Suprapubic skin (tissue), 4 donors: ENCODE measurements around the gene CSH2. TPM values are rescaled to one million over a fixed set of nuclear protein-coding genes. Genes with fewer than 3 reads are reported as not detected.

Experiments
- DNase-seq, 2 donors: peaks; one replicate each; pipeline ENCODE4 v3.0.0-alpha.2; 2019; ENCODE audit warnings: low spot score in 2 of 2
- H3K27ac ChIP-seq: fragments of 200-600 bp; sonication (generic); one replicate; pipeline ENCODE4 v1.5.1; 2019
- H3K27me3 ChIP-seq: fragments of 200-600 bp; sonication (generic); one replicate; pipeline ENCODE4 v1.5.1; 2019
- H3K36me3 ChIP-seq: fragments of 200-600 bp; sonication (generic); one replicate; pipeline ENCODE4 v1.5.1; 2019
- H3K4me1 ChIP-seq: fragments of 200-600 bp; sonication (generic); one replicate; pipeline ENCODE4 v1.5.1; 2019
- H3K4me3 ChIP-seq: fragments of 200-600 bp; sonication (generic); one replicate; pipeline ENCODE4 v1.5.1; 2019; ENCODE audit warnings: mild to moderate bottlenecking
- H3K9me3 ChIP-seq: fragments of 200-600 bp; sonication (generic); one replicate; pipeline ENCODE4 v1.5.1; 2019
- EP300 ChIP-seq: sonication (generic); formaldehyde crosslinking; IDR thresholded peaks from one replicate; pipeline ENCODE4 v1.6.1; 2017; ENCODE audit warnings: antibody characterized with exemption
- POLR2A ChIP-seq, 2 donors: fragments of 450-650 bp; IDR thresholded peaks; one replicate each; pipeline ENCODE4 v1.6.1; 2017; ENCODE audit warnings: antibody characterized with exemption in 2 of 2, mild to moderate bottlenecking in 2 of 2, moderate library complexity in 2 of 2
- POLR2AphosphoS5 ChIP-seq, 3 donors: sonication (generic); formaldehyde crosslinking; IDR thresholded peaks; one replicate each; pipeline ENCODE4 v1.6.1; 2017; ENCODE audit warnings: antibody characterized with exemption in 3 of 3
- WGBS: methylation state at CpG from one replicate; pipeline ENCODE4 v1.1.5; 2018; 5-methylcytosine and 5-hydroxymethylcytosine counted together
- total RNA-seq, 4 donors: library from RNA; depleted of rRNA; stranded (reverse); fragments of >200 nt; gene quantifications; one replicate each; pipeline ENCODE4 v1.1.0, GENCODE V29; 2016
- TF ChIP-seq, protein P1 (sequence below), 2 donors: fragments of 200-600 bp in 1 of 2; fragments of 450-650 bp in 1 of 2; sonication (generic) in 1 of 2; IDR thresholded peaks; one replicate each; pipeline ENCODE4 v1.5.1; 2016 to 2019; ENCODE audit warnings: antibody characterized with exemption in 2 of 2, mild to moderate bottlenecking in 1 of 2, moderate library complexity in 1 of 2

CSH2 gene
- total RNA-seq, 4 donors from 2014 or later, result not detected

DNA sequence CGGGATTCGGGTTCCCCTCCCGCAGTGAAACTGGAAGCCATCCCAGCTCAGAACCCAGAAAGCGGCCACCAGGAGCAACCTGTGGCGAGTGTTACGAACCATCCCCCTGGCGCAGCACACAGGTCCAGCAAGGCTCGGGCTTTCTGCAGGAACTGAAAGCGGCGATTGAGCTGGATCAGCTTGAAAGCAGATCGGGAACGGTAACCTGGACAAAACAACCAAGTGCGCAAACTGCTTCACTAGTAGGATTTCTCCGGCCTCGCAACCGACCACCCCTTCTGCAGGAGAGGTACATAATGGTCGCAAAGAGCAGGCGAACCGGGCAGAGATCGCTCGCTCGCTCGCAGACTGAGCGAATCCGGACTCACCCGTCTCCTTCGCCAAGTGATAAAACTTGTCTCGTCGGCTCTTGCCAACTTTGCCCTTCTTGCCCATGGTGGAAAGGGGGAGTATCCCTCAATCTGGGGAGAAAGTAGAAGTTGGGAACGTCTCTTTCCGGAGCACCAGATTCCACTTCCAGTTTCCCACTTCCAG, 46.9 kb downstream of the CSH2 start:
- DNase-seq, result no peak
- no peaks in the 10 kb centered on the region for H3K27me3 ChIP-seq
- no peaks in the 10 kb centered on the region for H3K9me3 ChIP-seq
- TF ChIP-seq POLR2AphosphoS5 (IDR thresholded peaks at IDR 0.05), result no peak
- TF ChIP-seq EP300, result no peak
- TF ChIP-seq POLR2A (IDR thresholded peaks at IDR 0.05), result no peak
- TF ChIP-seq, protein P1, sequence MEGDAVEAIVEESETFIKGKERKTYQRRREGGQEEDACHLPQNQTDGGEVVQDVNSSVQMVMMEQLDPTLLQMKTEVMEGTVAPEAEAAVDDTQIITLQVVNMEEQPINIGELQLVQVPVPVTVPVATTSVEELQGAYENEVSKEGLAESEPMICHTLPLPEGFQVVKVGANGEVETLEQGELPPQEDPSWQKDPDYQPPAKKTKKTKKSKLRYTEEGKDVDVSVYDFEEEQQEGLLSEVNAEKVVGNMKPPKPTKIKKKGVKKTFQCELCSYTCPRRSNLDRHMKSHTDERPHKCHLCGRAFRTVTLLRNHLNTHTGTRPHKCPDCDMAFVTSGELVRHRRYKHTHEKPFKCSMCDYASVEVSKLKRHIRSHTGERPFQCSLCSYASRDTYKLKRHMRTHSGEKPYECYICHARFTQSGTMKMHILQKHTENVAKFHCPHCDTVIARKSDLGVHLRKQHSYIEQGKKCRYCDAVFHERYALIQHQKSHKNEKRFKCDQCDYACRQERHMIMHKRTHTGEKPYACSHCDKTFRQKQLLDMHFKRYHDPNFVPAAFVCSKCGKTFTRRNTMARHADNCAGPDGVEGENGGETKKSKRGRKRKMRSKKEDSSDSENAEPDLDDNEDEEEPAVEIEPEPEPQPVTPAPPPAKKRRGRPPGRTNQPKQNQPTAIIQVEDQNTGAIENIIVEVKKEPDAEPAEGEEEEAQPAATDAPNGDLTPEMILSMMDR (IDR thresholded peaks at IDR 0.05), result no peak
- peaks cover 67% of the 10 kb centered on the region for H3K36me3 ChIP-seq
- peak overlapping the region; percentile 86 for H3K4me3 ChIP-seq
- peaks cover 35% of the 10 kb centered on the region for H3K4me1 ChIP-seq
- WGBS, result 0% methylated on average over 20 of the region's 31 CpGs
- peak overlapping the region; percentile 93 for H3K27ac ChIP-seq

DNA sequence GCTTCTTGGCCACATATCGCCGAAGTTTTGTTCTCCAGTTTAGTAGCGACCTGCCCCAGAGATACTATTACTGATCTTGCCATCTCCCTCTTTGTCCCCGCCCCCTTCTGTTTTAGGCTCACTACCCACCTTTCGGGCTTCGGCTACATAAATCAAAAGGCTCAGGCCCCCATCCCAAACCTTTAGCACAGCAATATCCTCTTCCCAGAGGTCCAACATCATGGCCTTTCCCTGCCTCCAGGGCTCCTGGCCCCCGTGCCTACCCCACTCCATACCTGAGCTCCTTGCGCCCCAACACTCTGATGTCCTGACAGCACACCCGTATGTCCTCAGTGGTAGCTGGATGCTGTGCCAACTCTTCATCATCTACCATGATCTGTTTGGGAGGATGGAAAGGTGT, 49.1 kb downstream of the CSH2 start:
- Histone ChIP-seq H3K4me3 (no peak overlapping the region), H3K4me1 (peaks cover 30% of the 10 kb centered on the region)

DNA sequence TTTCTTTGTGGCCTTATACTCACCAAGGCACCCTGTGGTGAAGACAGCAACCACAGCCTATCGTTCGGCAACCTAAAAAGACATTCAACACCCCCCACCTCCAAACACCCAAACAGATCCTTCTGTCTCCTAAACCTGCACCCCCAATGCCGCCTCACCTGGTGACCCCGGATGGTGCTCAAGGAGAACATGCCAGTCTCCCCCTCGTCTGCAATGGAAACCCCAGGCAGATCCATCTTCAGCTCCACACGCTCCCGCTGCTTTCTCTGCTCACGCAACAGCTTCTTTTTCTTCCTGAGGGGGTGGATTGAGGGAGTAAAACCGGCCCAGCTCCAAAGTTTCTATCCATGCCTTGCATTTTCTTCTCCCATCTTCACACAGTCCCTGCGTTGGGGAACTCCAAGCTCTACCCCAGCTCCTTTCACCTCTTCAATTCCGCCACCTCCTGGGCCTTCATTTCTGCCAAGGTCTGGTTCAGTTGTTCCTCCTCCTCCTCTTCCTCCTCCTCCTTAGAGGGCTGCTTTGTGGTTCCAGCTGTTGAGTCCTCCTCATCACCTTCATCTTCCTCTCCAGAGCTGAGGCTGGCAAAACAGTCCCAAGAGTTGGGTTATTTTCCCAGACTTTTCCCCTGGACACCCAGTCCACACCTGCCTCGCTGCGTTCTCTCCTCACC, 49.7 kb downstream of the CSH2 start:
- Histone ChIP-seq H3K4me1 (peaks cover 24% of the 10 kb centered on the region), H3K27ac (no peak overlapping the region), H3K36me3 (peaks cover 69% of the 10 kb centered on the region), H3K27me3 (no peaks in the 10 kb centered on the region), H3K9me3 (no peaks in the 10 kb centered on the region), H3K4me3 (no peak overlapping the region)
- DNase-seq, result no peak
- WGBS, result 87% methylated on average over 13 of the region's 13 CpGs
- TF ChIP-seq POLR2AphosphoS5 (IDR thresholded peaks at IDR 0.05) (no peak), POLR2A (IDR thresholded peaks at IDR 0.05) (no peak), EP300 (no peak)

More for the DNA sequence above, 49.1 kb downstream of the CSH2 start:
- no peak for DNase-seq
- Histone ChIP-seq H3K36me3 (peaks cover 67% of the 10 kb centered on the region), H3K27me3 (no peaks in the 10 kb centered on the region), H3K9me3 (no peaks in the 10 kb centered on the region), H3K27ac (no peak overlapping the region)
- TF ChIP-seq POLR2AphosphoS5 (IDR thresholded peaks at IDR 0.05) (no peak), EP300 (no peak), POLR2A (IDR thresholded peaks at IDR 0.05) (no peak)
- TF ChIP-seq, protein P1 (IDR thresholded peaks at IDR 0.05), result no peak
- 89% methylated on average over 9 of the region's 9 CpGs for WGBS

DNA sequence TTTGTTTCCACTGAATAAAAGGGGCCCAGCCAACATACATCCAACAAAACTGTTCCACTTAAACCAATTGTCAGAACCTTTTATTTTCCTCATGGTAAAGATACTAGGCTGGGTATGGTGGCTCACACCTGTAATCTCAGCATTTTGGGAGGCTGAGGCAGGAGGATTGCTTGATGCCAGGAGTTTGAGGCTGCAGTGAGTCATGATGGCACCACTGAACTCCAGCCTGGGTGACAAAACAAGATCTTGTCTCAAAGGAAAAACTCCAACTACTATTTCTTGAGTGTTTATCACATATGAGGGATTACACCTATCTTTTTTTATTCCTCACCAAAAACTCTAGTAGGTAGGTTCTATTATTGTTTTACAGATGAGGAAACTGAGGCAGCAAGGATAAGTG, 50.9 kb downstream of the CSH2 start:
- Histone ChIP-seq H3K4me3 (no peak overlapping the region), H3K9me3 (no peaks in the 10 kb centered on the region), H3K27ac (no peak overlapping the region), H3K27me3 (no peaks in the 10 kb centered on the region), H3K36me3 (peaks cover 81% of the 10 kb centered on the region), H3K4me1 (peaks cover 15% of the 10 kb centered on the region)
- no peak for DNase-seq
- no peak for TF ChIP-seq POLR2A (IDR thresholded peaks at IDR 0.05)
- no peak for TF ChIP-seq EP300
- TF ChIP-seq, protein P1 (IDR thresholded peaks at IDR 0.05), result no peak
- no peak for TF ChIP-seq POLR2AphosphoS5 (IDR thresholded peaks at IDR 0.05)

Other genes starting within 250 kb of the CSH2 start
- 1 to 10 TPM; 5.0 to 9.4 (median 6.8) TPM for gene LIMD2, start 173.6 kb downstream of the CSH2 start, total RNA-seq
- 10 to 100 TPM; 17.0 to 52.2 (median 27.4) TPM for gene STRADA, start 131.9 kb downstream of the CSH2 start, total RNA-seq
- 10 to 100 TPM; 48.1 to 70.0 (median 62.9) TPM for gene CCDC47, start 100.1 kb downstream of the CSH2 start, total RNA-seq
- gene DDX42, start 99.5 kb downstream of the CSH2 start, total RNA-seq, result 100 to 1,000 TPM in 2 of 4 donors, 10 to 100 TPM in 2; 56.9 to 222 (median 84.9) TPM
- 100 to 1,000 TPM; 105 to 144 (median 118) TPM for gene PSMC5, start 46.2 kb downstream of the CSH2 start, total RNA-seq
- gene FTSJ3, start 46.0 kb downstream of the CSH2 start, total RNA-seq, result 10 to 100 TPM; 46.4 to 54.7 (median 48.4) TPM
- 100 to 1,000 TPM; 234 to 337 (median 309) TPM for gene SMARCD2, start 31.0 kb downstream of the CSH2 start, total RNA-seq
- not detected for gene GH2, start 8.3 kb upstream of the CSH2 start, total RNA-seq
- not detected for gene CSH1, start 22.9 kb upstream of the CSH2 start, total RNA-seq
- not detected for gene CSHL1, start 37.6 kb upstream of the CSH2 start, total RNA-seq
- gene GH1, start 45.2 kb upstream of the CSH2 start, total RNA-seq, result not detected
- 1 to 10 TPM; 1.5 to 7.9 (median 2.2) TPM for gene CD79B, start 58.7 kb upstream of the CSH2 start, total RNA-seq
- gene SCN4A, start 99.2 kb upstream of the CSH2 start, total RNA-seq, result 1 to 10 TPM in 2 of 4 donors, under 1 TPM in 2; 0.45 to 4.5 (median 1.6) TPM
- gene PRR29, start 124.7 kb upstream of the CSH2 start, total RNA-seq, result under 1 TPM in 1 of 4 donors, not detected in 3; 0.30 TPM
- gene ICAM2, start 147.0 kb upstream of the CSH2 start, total RNA-seq, result 10 to 100 TPM in 2 of 4 donors, 1 to 10 TPM in 2; 8.4 to 32.5 (median 14.9) TPM